Heart left ventricle (tissue), 16 donors: ENCODE data around the gene XPO1. TPM values are rescaled to one million over a fixed set of nuclear protein-coding genes. Genes with fewer than 3 reads are reported as not detected.
A peak's percentile ranks its signal among the peaks of the same experiment; 100 is the strongest.

Source experiments
- ATAC-seq, 4 donors: fragments of 200-7000 bp; cut with Tn5 transposase; one replicate each; pipeline ENCODE4 v1.9.1; 2020 to 2022; ENCODE audit warnings: moderate library complexity in 4 of 4, mild to moderate bottlenecking in 3 of 4, moderate number of reproducible peaks in 1 of 4
- DNase-seq, 5 donors: peaks; one replicate each; pipeline ENCODE4 v3.0.0-alpha.2; 2020
- H3K27ac ChIP-seq, 12 donors: fragments of 200-600 bp; sonication (generic) in 4 of 12; one replicate each; pipeline versions ENCODE4 v1.5.0 to v1.8.0; 2016 to 2022; ENCODE audit warnings: mild to moderate bottlenecking in 2 of 12
- H3K27me3 ChIP-seq, 9 donors: fragments of 200-600 bp; sonication (generic) in 2 of 9; one replicate each; pipeline versions ENCODE4 v1.5.1 to v1.8.0; 2016 to 2022; ENCODE audit warnings: mild to moderate bottlenecking in 3 of 9
- H3K36me3 ChIP-seq, 9 donors: fragments of 200-600 bp; sonication (generic) in 2 of 9; one replicate each; pipeline versions ENCODE4 v1.5.0 to v1.8.0; 2018 to 2022; ENCODE audit warnings: mild to moderate bottlenecking in 2 of 9
- H3K4me1 ChIP-seq, 12 donors: fragments of 200-600 bp; sonication (generic) in 4 of 12; one replicate each; pipeline versions ENCODE4 v1.5.0 to v1.8.0; 2016 to 2022; ENCODE audit warnings: mild to moderate bottlenecking in 3 of 12
- H3K4me3 ChIP-seq, 12 donors: fragments of 200-600 bp; sonication (generic) in 4 of 12; one replicate each; pipeline versions ENCODE4 v1.5.0 to v1.8.0; 2017 to 2022; ENCODE audit warnings: mild to moderate bottlenecking in 9 of 12, moderate library complexity in 4 of 12
- H3K9me3 ChIP-seq, 12 donors: fragments of 200-600 bp; sonication (generic) in 4 of 12; one replicate each; pipeline versions ENCODE4 v1.5.0 to v1.8.0; 2016 to 2022; ENCODE audit warnings: mild to moderate bottlenecking in 1 of 12
- POLR2A ChIP-seq, 2 donors: fragments of 450-650 bp; IDR thresholded peaks; one replicate each; pipeline ENCODE4 v1.6.1; 2017; ENCODE audit warnings: antibody characterized with exemption in 2 of 2, mild to moderate bottlenecking in 2 of 2, moderate library complexity in 2 of 2
- WGBS, 4 donors: extraction: QIAGEN DNeasy Blood & Tissue Kit in 2 of 4; methylation state at CpG; one replicate each; pipeline versions ENCODE4 v1.1.5 to v1.1.7; 2013 to 2018; 5-methylcytosine and 5-hydroxymethylcytosine counted together
- intact Hi-C, 10 donors: fragments of 100-400 bp; cut with DNase I; formaldehyde crosslinking; loops; one replicate each; pipeline versions ENCODE4 v1.11.1 to v1.14.2; 2022
- polyA plus RNA-seq, 2 donors: library from polyadenylated mRNA; stranded (reverse); fragments of 200-250 nt; gene quantifications; one replicate each; pipeline ENCODE4 v1.2.3, GENCODE V29; 2013
- total RNA-seq, 9 donors: library from RNA; depleted of rRNA in 2 of 9; stranded (reverse); fragments of >200 nt in 2 of 9; fragmentation: NEBNext Ultra II Directional in 3 of 9; extraction: Animal tissue kit (Norgen Biotek cat#: 25700) in 3 of 9; gene quantifications; one replicate each; pipeline versions ENCODE4 v1.1.0 to v1.2.4, GENCODE V29; 2016 to 2023
- TF ChIP-seq, protein P1 (sequence below), 12 donors: fragments of 200-600 bp; sonication (generic) in 4 of 12; IDR thresholded peaks; one replicate each; pipeline versions ENCODE4 v1.5.0 to v1.8.0; 2018 to 2022; ENCODE audit warnings: antibody characterized with exemption in 12 of 12, mild to moderate bottlenecking in 5 of 12
- donor health status: ischemic (EF 13 %, LVEDD 7.1; RV severe dilation, severe dysfunction).
- donor health status: healthy with polysubstance abuse.
- donor health status: DM: no; HTN: yes; CAD: no.
- donor health status: DM: no; HTN: no; CAD: no.
- donor health status: ischemic (EF 25% LVEDD 6.9; RV normal size, moderate dysfunction).
- donor health status: ischemic (EF 25% LVEDD 5.7; RV mildly dilated, moderate dysfunction).
- donor health status: healthy.
- donor health status: DM: yes; HTN: yes; CAD: no.
- donor health status: ischemic (EF 35%, LVEDD 5.7; RV mildly dilated, moderate dysfunction).
- donor health status: nonischemic (EF 11% LVEDD 7.7; RV severe dilation, severe dysfunction).
- donor health status: DM: yes; HTN: yes; CAD: no.
- donor health status: PGD.
- donor health status: ischemic (EF 29% LVEDD 5.4; RV normal size, mild dysfunction).
- donor health status: nonischemic (EF 23%, LVEDD 6.1; RV moderate dilation, normal function).

Gene XPO1
- total and polyA plus RNA-seq, 11 donors: 31.1 to 110 (median 74.6) TPM

DNA sequence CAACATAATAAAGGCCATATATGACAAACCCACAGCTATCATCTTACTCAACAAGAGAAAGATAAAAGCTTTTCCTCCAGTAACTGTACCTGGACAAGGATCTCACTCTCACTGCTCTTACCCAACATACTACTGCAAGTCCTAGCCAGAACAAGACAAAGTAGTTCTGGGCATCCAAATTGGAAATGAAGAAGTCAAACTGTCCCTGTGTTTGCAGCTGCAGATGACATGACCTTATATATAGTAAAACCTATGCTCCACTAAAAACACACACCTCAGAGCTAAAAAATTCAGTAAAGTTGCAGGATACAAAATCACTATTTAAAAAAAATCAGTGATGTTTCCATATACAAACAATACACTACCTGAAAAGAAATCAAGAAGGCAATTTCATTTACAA is 99.5 kb downstream of the XPO1 start:
- H3K9me3 ChIP-seq: peaks cover 0 to 30% (median 8%) of the 10 kb centered on the region in 12 donors
- ATAC-seq: no peak
- TF ChIP-seq, protein P1, sequence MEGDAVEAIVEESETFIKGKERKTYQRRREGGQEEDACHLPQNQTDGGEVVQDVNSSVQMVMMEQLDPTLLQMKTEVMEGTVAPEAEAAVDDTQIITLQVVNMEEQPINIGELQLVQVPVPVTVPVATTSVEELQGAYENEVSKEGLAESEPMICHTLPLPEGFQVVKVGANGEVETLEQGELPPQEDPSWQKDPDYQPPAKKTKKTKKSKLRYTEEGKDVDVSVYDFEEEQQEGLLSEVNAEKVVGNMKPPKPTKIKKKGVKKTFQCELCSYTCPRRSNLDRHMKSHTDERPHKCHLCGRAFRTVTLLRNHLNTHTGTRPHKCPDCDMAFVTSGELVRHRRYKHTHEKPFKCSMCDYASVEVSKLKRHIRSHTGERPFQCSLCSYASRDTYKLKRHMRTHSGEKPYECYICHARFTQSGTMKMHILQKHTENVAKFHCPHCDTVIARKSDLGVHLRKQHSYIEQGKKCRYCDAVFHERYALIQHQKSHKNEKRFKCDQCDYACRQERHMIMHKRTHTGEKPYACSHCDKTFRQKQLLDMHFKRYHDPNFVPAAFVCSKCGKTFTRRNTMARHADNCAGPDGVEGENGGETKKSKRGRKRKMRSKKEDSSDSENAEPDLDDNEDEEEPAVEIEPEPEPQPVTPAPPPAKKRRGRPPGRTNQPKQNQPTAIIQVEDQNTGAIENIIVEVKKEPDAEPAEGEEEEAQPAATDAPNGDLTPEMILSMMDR (IDR thresholded peaks at IDR 0.05): no peak
- no peak for DNase-seq
- H3K36me3 ChIP-seq: no peaks in the 10 kb centered on the region
- H3K27ac ChIP-seq: peak overlapping the region in 8 of 12 donors; percentile 45 to 74 (median 56)
- H3K4me3 ChIP-seq: no peak overlapping the region
- intact Hi-C loops: no loop called here
- H3K27me3 ChIP-seq: no peaks in the 10 kb centered on the region
- H3K4me1 ChIP-seq: peaks cover 0 to 82% (median 42%) of the 10 kb centered on the region in 12 donors

GRCh38 chr2:61437170-61437569 is 101.0 kb downstream of the XPO1 start:
- WGBS, 4 donors: 92 to 97% (median 94%) methylated on average over 4 of the region's 4 CpGs
- intact Hi-C loops: no loop called here
- TF ChIP-seq, protein P1 (IDR thresholded peaks at IDR 0.05): no peak
- TF ChIP-seq POLR2A (IDR thresholded peaks at IDR 0.05): no peak
- Histone ChIP-seq H3K36me3 (no peaks in the 10 kb centered on the region), H3K4me3 (no peak overlapping the region), H3K27me3 (no peaks in the 10 kb centered on the region), H3K9me3 (peaks cover 0 to 30% (median 8%) of the 10 kb centered on the region in 12 donors), H3K27ac (peak overlapping the region in 2 of 12 donors; percentile 29 to 73), H3K4me1 (peaks cover 0 to 80% (median 44%) of the 10 kb centered on the region in 12 donors)
- DNase-seq (no peak), ATAC-seq (no peak)

- Histone ChIP-seq H3K9me3 (peaks cover 0 to 30% (median 8%) of the 10 kb centered on the region in 12 donors), H3K27ac (peak overlapping the region in 8 of 12 donors; percentile 2 to 73 (median 34)), H3K4me1 (peaks cover 0 to 70% (median 39%) of the 10 kb centered on the region in 12 donors), H3K4me3 (no peak overlapping the region), H3K27me3 (no peaks in the 10 kb centered on the region), H3K36me3 (no peaks in the 10 kb centered on the region)
- intact Hi-C loops: no loop called here
- peak in 1 of 4 donors; percentile 25 for ATAC-seq
- DNase-seq: no peak
- TF ChIP-seq POLR2A (IDR thresholded peaks at IDR 0.05): no peak
- TF ChIP-seq, protein P1 (IDR thresholded peaks at IDR 0.05): no peak
- WGBS, 4 donors: 26 to 38% (median 31%) methylated on average over 2 of the region's 2 CpGs
Observed at GRCh38 chr2:61436092-61436491, 102.1 kb downstream of the XPO1 start.

- H3K4me3 ChIP-seq: no peak overlapping the region
- H3K4me1 ChIP-seq: peaks cover 0 to 65% (median 39%) of the 10 kb centered on the region in 12 donors
- H3K27me3 ChIP-seq: no peaks in the 10 kb centered on the region
- DNase-seq (no peak), ATAC-seq (no peak)
- intact Hi-C loops: no loop called here
- H3K9me3 ChIP-seq: peaks cover 0 to 30% (median 8%) of the 10 kb centered on the region in 12 donors
- TF ChIP-seq POLR2A (IDR thresholded peaks at IDR 0.05): no peak
- TF ChIP-seq, protein P1 (IDR thresholded peaks at IDR 0.05): no peak
- 87 to 98% (median 90%) methylated on average over 1 of the region's 1 CpG for WGBS, 4 donors
- H3K36me3 ChIP-seq: no peaks in the 10 kb centered on the region
- peak overlapping the region in 3 of 12 donors; percentile 36 to 63 (median 47) for H3K27ac ChIP-seq
Observed at GRCh38 chr2:61435291-61435690, 102.9 kb downstream of the XPO1 start.
